Mesenchymal stem cell (in vitro differentiated cells and primary cell): ENCODE results near the gene MARK1. TPM values are rescaled to one million over a fixed set of nuclear protein-coding genes. Genes with fewer than 3 reads are reported as not detected.

Source experiments
- DNase-seq: peaks from one replicate; pipeline ENCODE4 v3.0.0-alpha.2; 2013
- H2AFZ ChIP-seq: one replicate; pipeline ENCODE4 v1.6.1; 2013; ENCODE audit warnings: low read depth, mild to moderate bottlenecking, control low read depth, inconsistent platforms, low read length, moderate library complexity
- H2AK5ac ChIP-seq: 2 replicates; pipeline ENCODE4 v1.6.1; 2013; ENCODE audit warnings: low read length, moderate library complexity, mild to moderate bottlenecking, inconsistent platforms; ENCODE audit not compliant: severe bottlenecking
- H2BK120ac ChIP-seq: one replicate; pipeline ENCODE4 v1.6.1; 2013; ENCODE audit warnings: low read depth, mild to moderate bottlenecking, inconsistent platforms, low read length, moderate library complexity
- H2BK12ac ChIP-seq, 2 experiments: one replicate each; pipeline ENCODE4 v1.6.1; 2013; ENCODE audit warnings: inconsistent platforms in 2 of 2, low read length in 2 of 2, mild to moderate bottlenecking in 2 of 2, moderate library complexity in 2 of 2, control low read depth in 1 of 2
- H2BK15ac ChIP-seq: one replicate; pipeline ENCODE4 v1.6.1; 2013; ENCODE audit warnings: mild to moderate bottlenecking, low read depth, inconsistent platforms; ENCODE audit not compliant: poor library complexity, severe bottlenecking
- H2BK5ac ChIP-seq: 2 replicates; pipeline ENCODE4 v1.6.1; 2013; ENCODE audit warnings: low read depth, mild to moderate bottlenecking, low read length, control low read depth, inconsistent platforms; ENCODE audit not compliant: poor library complexity, severe bottlenecking
- H3K14ac ChIP-seq, 2 experiments: one replicate each; pipeline ENCODE4 v1.6.1; 2013; ENCODE audit warnings: inconsistent platforms in 2 of 2, low read length in 2 of 2, control low read depth in 1 of 2, mild to moderate bottlenecking in 1 of 2, moderate library complexity in 1 of 2
- H3K18ac ChIP-seq, 2 experiments: one replicate each; pipeline ENCODE4 v1.6.1; 2013; ENCODE audit warnings: inconsistent platforms in 2 of 2, low read length in 2 of 2, control low read depth in 1 of 2, low read depth in 1 of 2, mild to moderate bottlenecking in 1 of 2
- H3K23ac ChIP-seq, 2 experiments: one replicate each; pipeline ENCODE4 v1.6.1; 2013; ENCODE audit warnings: inconsistent platforms in 2 of 2, low read length in 2 of 2, mild to moderate bottlenecking in 2 of 2, moderate library complexity in 2 of 2, control low read depth in 1 of 2
- H3K27ac ChIP-seq: 2 replicates; pipeline ENCODE4 v1.5.1; 2013; ENCODE audit warnings: mild to moderate bottlenecking, moderate library complexity, low read length, control low read depth, inconsistent platforms; ENCODE audit not compliant: poor library complexity, severe bottlenecking
- H3K27me3 ChIP-seq, 2 experiments: 2 replicates each; pipeline versions ENCODE4 v1.6.1 to v1.7.0; 2013; ENCODE audit warnings: low read length in 2 of 2, mild to moderate bottlenecking in 2 of 2, moderate library complexity in 2 of 2, control low read depth in 1 of 2, inconsistent platforms in 1 of 2; ENCODE audit not compliant: control insufficient read depth in 1 of 2, insufficient read depth in 1 of 2
- H3K36me3 ChIP-seq, 2 experiments: 2 replicates each; pipeline versions ENCODE4 v1.6.1 to v1.7.0; 2013; ENCODE audit warnings: low read length in 2 of 2, control low read depth in 1 of 2, inconsistent platforms in 1 of 2, low read depth in 1 of 2, mild to moderate bottlenecking in 1 of 2; ENCODE audit not compliant: insufficient read depth in 2 of 2, control insufficient read depth in 1 of 2
- H3K4ac ChIP-seq, 2 experiments: one replicate each; pipeline ENCODE4 v1.6.1; 2013; ENCODE audit warnings: inconsistent platforms in 2 of 2, low read length in 2 of 2, mild to moderate bottlenecking in 2 of 2, moderate library complexity in 2 of 2, control low read depth in 1 of 2, low read depth in 1 of 2
- H3K4me1 ChIP-seq: 2 replicates; pipeline ENCODE4 v1.6.1; 2013; ENCODE audit warnings: low read depth, low read length, control low read depth; ENCODE audit not compliant: control insufficient read depth, insufficient read depth
- H3K4me2 ChIP-seq: 2 replicates; pipeline ENCODE4 v1.6.1; 2013; ENCODE audit warnings: low read length, mild to moderate bottlenecking, inconsistent platforms; ENCODE audit not compliant: poor library complexity, severe bottlenecking
- H3K4me3 ChIP-seq, 2 experiments: 2 replicates each; pipeline versions ENCODE4 v1.5.1 to v1.7.0; 2013; ENCODE audit warnings: low read length in 2 of 2, mild to moderate bottlenecking in 2 of 2, control low read depth in 1 of 2, low read depth in 1 of 2; ENCODE audit not compliant: insufficient read depth in 1 of 2
- H3K79me1 ChIP-seq: replicated peaks from 2 replicates; pipeline ENCODE4 v1.6.1; 2013; ENCODE audit warnings: mild to moderate bottlenecking, control low read depth, low read length, inconsistent platforms; ENCODE audit not compliant: poor library complexity, severe bottlenecking
- H3K9ac ChIP-seq: 2 replicates; pipeline ENCODE4 v1.7.0; 2013; ENCODE audit warnings: mild to moderate bottlenecking, low read length, moderate library complexity
- H3K9me3 ChIP-seq: 2 replicates; pipeline ENCODE4 v1.7.0; 2013; ENCODE audit warnings: mild to moderate bottlenecking, low read length; ENCODE audit not compliant: control insufficient read depth
- H4K8ac ChIP-seq: one replicate; pipeline ENCODE4 v1.6.1; 2013; ENCODE audit warnings: inconsistent platforms, mild to moderate bottlenecking, low read length, moderate library complexity
- H4K91ac ChIP-seq: one replicate; pipeline ENCODE4 v1.6.1; 2013; ENCODE audit warnings: mild to moderate bottlenecking, low read length, inconsistent platforms
- WGBS: methylation state at CpG from one replicate; pipeline ENCODE4 v1.1.7; 2013; ENCODE audit warnings: mixed read lengths; 5-methylcytosine and 5-hydroxymethylcytosine counted together
- polyA plus RNA-seq, 2 experiments: library from polyadenylated mRNA; stranded (reverse); fragments of 200-250 nt; gene quantifications; one replicate each; pipeline ENCODE4 v1.2.3, GENCODE V29; 2013

MARK1 gene
- 0.66 TPM for polyA plus RNA-seq (2013, experiment 1 of 2)
- polyA plus RNA-seq (2013, experiment 2 of 2): 0.81 TPM

DNA sequence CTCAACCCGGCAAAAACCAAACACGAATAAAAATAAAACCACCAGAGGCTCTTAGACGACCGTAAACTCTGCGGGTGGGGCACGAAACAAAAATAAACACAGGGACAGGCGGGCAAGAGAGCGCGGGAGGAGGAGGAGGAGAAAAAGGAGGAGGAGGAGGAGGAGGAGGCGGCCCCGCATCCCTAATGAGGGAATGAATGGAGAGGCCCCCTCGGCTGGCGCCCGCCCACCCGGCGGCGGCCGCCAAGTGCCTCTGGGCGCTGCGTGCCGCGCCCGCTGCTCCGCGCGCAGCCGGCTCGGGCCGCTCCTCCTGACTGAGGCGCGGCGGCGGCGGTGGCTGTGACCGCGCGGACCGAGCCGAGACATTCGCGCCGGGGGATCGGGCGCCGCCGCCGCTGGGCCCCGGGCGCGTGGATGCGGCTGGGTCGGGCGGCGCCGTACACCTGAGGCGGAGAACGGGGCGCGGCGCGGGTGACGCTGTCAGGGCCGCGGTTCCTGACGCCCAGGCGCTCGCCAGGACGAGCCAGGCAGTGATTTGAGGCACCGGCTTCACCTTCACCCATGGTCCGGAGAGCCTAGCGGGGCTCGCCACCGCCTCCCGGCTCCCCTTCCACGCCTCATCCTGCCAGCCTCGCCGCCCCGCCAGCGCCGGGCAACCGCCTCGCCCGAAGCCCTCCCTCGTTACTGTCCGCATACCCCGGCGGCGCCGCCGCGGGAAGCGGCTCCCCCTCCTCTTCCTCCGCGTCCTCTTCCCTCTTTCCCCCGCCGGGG lies at the start of gene MARK1:
TSS of gene MARK1 (plus strand) at position 229 of the 771 bp plus-strand sequence. CDS start 687 bp downstream, outside the sequence.
- H3K4me1 ChIP-seq: peaks cover 6% of the 10 kb centered on the region
- peak within 1 kb of the TSS in 1 of 2 experiments; percentile 91 for H3K23ac ChIP-seq
- peak within 1 kb of the TSS; percentile 3 to 47 for H3K4ac ChIP-seq
- no peaks in the 10 kb centered on the region for H3K9me3 ChIP-seq
- H3K4me3 ChIP-seq: peak within 1 kb of the TSS; percentile 76 to 95
- peak; percentile 29 for DNase-seq
- H2AFZ ChIP-seq: peak within 1 kb of the TSS; percentile 93
- no peak within 1 kb of the TSS for H2BK120ac ChIP-seq
- H3K9ac ChIP-seq: peak within 1 kb of the TSS; percentile 92
- H3K27ac ChIP-seq: no peak within 1 kb of the TSS
- peaks cover 0 to 9% of the 10 kb centered on the region in 2 experiments for H3K27me3 ChIP-seq
- no peak within 1 kb of the TSS for H2BK12ac ChIP-seq
- no peaks in the 10 kb centered on the region for H3K79me1 ChIP-seq
- H4K91ac ChIP-seq: no peak within 1 kb of the TSS
- no peak within 1 kb of the TSS for H2BK5ac ChIP-seq
- H2AK5ac ChIP-seq: no peak within 1 kb of the TSS
- under 1% methylated on average over 76 of the region's 96 CpGs for WGBS
- peak within 1 kb of the TSS; percentile 99 for H3K4me2 ChIP-seq
- H3K36me3 ChIP-seq: no peaks in the 10 kb centered on the region
- H3K18ac ChIP-seq: peak within 1 kb of the TSS; percentile 16 to 38
- H4K8ac ChIP-seq: peak within 1 kb of the TSS; percentile 81
- peak within 1 kb of the TSS in 1 of 2 experiments; percentile 71 for H3K14ac ChIP-seq
- H2BK15ac ChIP-seq: peak within 1 kb of the TSS; percentile 86

DNA sequence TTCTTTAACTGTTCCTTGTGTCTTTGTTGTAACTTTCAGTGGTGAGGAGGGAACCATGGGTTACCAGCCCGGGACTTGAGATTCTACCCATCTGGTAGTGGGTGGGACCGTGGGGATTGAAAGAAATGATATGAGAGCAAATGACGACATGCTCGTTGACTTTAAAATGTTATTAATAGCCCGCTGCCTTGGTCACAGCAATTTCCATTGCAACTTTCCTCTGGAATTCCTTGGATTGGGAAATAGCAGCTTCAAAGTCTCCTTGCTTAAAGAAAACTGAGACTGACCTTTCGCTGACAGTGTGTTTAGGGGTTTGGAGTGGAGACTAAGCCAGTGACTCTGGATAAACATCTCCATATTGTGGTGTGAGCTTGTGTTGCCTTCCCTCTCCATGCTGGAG lies 44.2 kb upstream of the MARK1 start:
- H3K36me3 ChIP-seq: no peaks in the 10 kb centered on the region
- H2AK5ac ChIP-seq: no peak overlapping the region
- no peaks in the 10 kb centered on the region for H3K4me1 ChIP-seq
- H3K9me3 ChIP-seq: no peaks in the 10 kb centered on the region
- no peak overlapping the region for H2BK15ac ChIP-seq
- H3K18ac ChIP-seq: no peak overlapping the region
- H4K8ac ChIP-seq: no peak overlapping the region
- WGBS: 83% methylated on average over 6 of the region's 6 CpGs
- no peak overlapping the region for H2BK120ac ChIP-seq
- no peak overlapping the region for H3K27ac ChIP-seq
- H3K79me1 ChIP-seq: no peaks in the 10 kb centered on the region
- no peak overlapping the region for H3K4me2 ChIP-seq
- H2BK12ac ChIP-seq: no peak overlapping the region
- peak; percentile 71 for DNase-seq
- no peak overlapping the region for H3K4ac ChIP-seq
- H4K91ac ChIP-seq: no peak overlapping the region
- no peak overlapping the region for H2AFZ ChIP-seq
- peak overlapping the region; percentile 81 for H3K9ac ChIP-seq
- H3K23ac ChIP-seq: no peak overlapping the region
- no peak overlapping the region for H2BK5ac ChIP-seq
- no peak overlapping the region for H3K14ac ChIP-seq
- peak overlapping the region in 1 of 2 experiments; percentile 42 for H3K4me3 ChIP-seq
- peaks cover 0 to 5% of the 10 kb centered on the region in 2 experiments for H3K27me3 ChIP-seq

DNA sequence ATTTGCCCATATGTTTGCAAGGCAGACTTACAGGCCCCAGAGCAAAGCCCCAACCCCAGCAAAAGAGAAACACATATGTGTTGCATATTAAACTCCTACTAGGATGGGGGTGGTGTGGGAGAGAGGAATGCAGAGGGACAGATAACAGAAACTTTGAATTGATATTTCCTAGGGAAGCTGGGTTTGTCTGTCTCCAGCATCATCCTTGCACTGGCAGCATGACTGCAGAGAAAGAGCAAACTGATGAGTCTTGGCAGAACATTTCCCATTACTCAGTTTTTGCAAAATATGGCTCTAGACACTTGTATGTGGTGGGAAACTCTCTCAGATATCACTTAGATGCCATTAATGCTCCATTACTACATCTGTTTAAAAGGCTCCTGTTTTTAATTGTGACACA lies 43.8 kb upstream of the MARK1 start:
- no peak for DNase-seq
- Histone ChIP-seq H3K4me2 (no peak overlapping the region), H3K9ac (peak overlapping the region; percentile 81)

DNA sequence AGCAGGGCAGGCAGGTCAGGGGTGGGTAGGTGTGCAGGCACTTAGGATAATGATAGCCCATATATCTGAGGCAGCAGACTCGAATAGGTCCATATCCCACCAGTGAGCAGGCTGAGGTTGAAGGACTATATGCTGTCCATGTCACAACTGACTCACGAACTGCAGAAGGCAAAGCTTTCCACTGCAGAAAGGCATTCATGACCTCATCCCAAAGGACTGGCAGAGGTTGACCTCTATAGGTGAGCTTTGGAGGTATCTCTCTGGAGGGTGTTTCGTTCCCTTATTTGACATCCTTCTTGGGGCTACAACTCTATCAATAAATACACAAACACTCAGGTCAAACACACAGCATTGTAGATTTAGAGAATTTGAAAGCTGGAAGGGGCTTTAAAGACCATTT lies 42.8 kb upstream of the MARK1 start:
- peaks cover 0 to 5% of the 10 kb centered on the region in 2 experiments for H3K27me3 ChIP-seq
- no peak overlapping the region for H3K4me3 ChIP-seq
- no peak for DNase-seq
- H3K79me1 ChIP-seq: no peaks in the 10 kb centered on the region
- H2BK12ac ChIP-seq: no peak overlapping the region
- H4K91ac ChIP-seq: no peak overlapping the region
- no peak overlapping the region for H3K9ac ChIP-seq
- H2AFZ ChIP-seq: no peak overlapping the region
- H3K4me2 ChIP-seq: no peak overlapping the region
- H4K8ac ChIP-seq: no peak overlapping the region
- H3K36me3 ChIP-seq: no peaks in the 10 kb centered on the region
- H3K27ac ChIP-seq: no peak overlapping the region
- 91% methylated on average over 2 of the region's 3 CpGs for WGBS
- H3K18ac ChIP-seq: no peak overlapping the region
- H3K23ac ChIP-seq: no peak overlapping the region
- no peak overlapping the region for H3K4ac ChIP-seq
- H2BK120ac ChIP-seq: no peak overlapping the region
- H2AK5ac ChIP-seq: no peak overlapping the region
- no peak overlapping the region for H3K14ac ChIP-seq
- H2BK5ac ChIP-seq: no peak overlapping the region
- no peaks in the 10 kb centered on the region for H3K9me3 ChIP-seq
- H2BK15ac ChIP-seq: no peak overlapping the region
- H3K4me1 ChIP-seq: no peaks in the 10 kb centered on the region

More for the DNA sequence above, 43.8 kb upstream of the MARK1 start:
- H3K4me1 ChIP-seq: no peaks in the 10 kb centered on the region
- H3K79me1 ChIP-seq: no peaks in the 10 kb centered on the region
- H2BK12ac ChIP-seq: no peak overlapping the region
- peak overlapping the region in 1 of 2 experiments; percentile 42 for H3K4me3 ChIP-seq
- no peak overlapping the region for H2AK5ac ChIP-seq
- no peak overlapping the region for H2BK120ac ChIP-seq
- no peak overlapping the region for H2BK5ac ChIP-seq
- H3K9me3 ChIP-seq: no peaks in the 10 kb centered on the region
- no peak overlapping the region for H4K8ac ChIP-seq
- no peak overlapping the region for H4K91ac ChIP-seq
- no peak overlapping the region for H3K27ac ChIP-seq
- H3K18ac ChIP-seq: no peak overlapping the region
- peaks cover 0 to 5% of the 10 kb centered on the region in 2 experiments for H3K27me3 ChIP-seq
- no peak overlapping the region for H3K14ac ChIP-seq
- H3K23ac ChIP-seq: no peak overlapping the region
- H3K4ac ChIP-seq: no peak overlapping the region
- H2BK15ac ChIP-seq: no peak overlapping the region
- H2AFZ ChIP-seq: no peak overlapping the region
- no peaks in the 10 kb centered on the region for H3K36me3 ChIP-seq
